Kidney tubule cell (primary cell): ENCODE data around the gene TMEM43.

Experiments used
- DNase-seq: peaks from one replicate; pipeline ENCODE4 v3.0.0-alpha.2; 2018; ENCODE audit warnings: low spot score

Gene TMEM43

GRCh38 chr3:14138109-14138877 lies 13.4 kb downstream of the TMEM43 start:
- DNase-seq: no peak

GRCh38 chr3:14138878-14139655 lies 14.2 kb downstream of the TMEM43 start:
- DNase-seq: no peak

GRCh38 chr3:14139771-14140170 lies 14.9 kb downstream of the TMEM43 start:
- DNase-seq: no peak

GRCh38 chr3:14140668-14141067 lies 15.8 kb downstream of the TMEM43 start:
- no peak for DNase-seq

GRCh38 chr3:14141144-14141543 lies 16.3 kb downstream of the TMEM43 start:
- DNase-seq: no peak

GRCh38 chr3:14141602-14142341 lies 16.9 kb downstream of the TMEM43 start:
- no peak for DNase-seq

- no peak for DNase-seq
These were observed 17.9 kb downstream of the TMEM43 start for GRCh38 chr3:14142567-14143270.

- DNase-seq: peak; percentile 92
These were observed 18.7 kb downstream of the TMEM43 start for GRCh38 chr3:14143271-14144225.

GRCh38 chr3:14144423-14145075 lies 19.7 kb downstream of the TMEM43 start:
- peak; percentile 99 for DNase-seq

- DNase-seq: peak; percentile 40
These were observed 20.4 kb downstream of the TMEM43 start for GRCh38 chr3:14145236-14145635.

GRCh38 chr3:14145670-14146380 lies 21.0 kb downstream of the TMEM43 start:
- DNase-seq: no peak

- DNase-seq: no peak
These were observed 21.7 kb downstream of the TMEM43 start for GRCh38 chr3:14146381-14147065.

GRCh38 chr3:14147066-14147435 lies 22.2 kb downstream of the TMEM43 start:
- no peak for DNase-seq

GRCh38 chr3:14147617-14148016 lies 22.8 kb downstream of the TMEM43 start:
- no peak for DNase-seq

GRCh38 chr3:14148041-14148985 lies 23.5 kb downstream of the TMEM43 start:
- DNase-seq: no peak

- DNase-seq: no peak
These were observed 25.2 kb downstream of the TMEM43 start for GRCh38 chr3:14150078-14150477.

GRCh38 chr3:14150491-14151230 lies 25.8 kb downstream of the TMEM43 start:
- no peak for DNase-seq
